GM12872 (cell line): ENCODE measurements around the gene PHC2.

Experiments used
- TF ChIP-seq, protein P1 (sequence below): IDR thresholded peaks from 3 replicates; pipeline ENCODE4 v1.5.1; 2011; ENCODE audit warnings: low read depth, mild to moderate bottlenecking, low read length, moderate library complexity; ENCODE audit not compliant: insufficient read depth

The PHC2 gene

DNA sequence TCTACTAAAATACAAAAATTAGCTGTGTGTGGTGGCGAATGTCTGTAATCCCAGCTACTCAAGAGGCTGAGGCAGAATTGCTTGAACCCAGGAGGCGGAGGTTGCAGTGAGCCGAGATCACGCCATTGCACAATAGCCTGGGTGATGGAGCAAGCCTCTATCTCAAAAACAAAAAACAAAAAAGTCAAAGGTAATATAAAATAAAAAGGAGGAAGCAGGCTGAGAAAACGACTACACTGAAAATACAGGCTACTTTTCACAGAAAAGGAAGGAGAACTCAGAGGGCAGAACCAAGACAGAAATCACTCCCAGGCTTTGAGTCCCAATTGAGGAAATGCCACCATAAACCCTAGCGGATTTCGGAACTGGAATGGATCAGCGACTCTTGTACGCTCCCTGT is 104.1 kb downstream of the PHC2 start:
- TF ChIP-seq, protein P1, sequence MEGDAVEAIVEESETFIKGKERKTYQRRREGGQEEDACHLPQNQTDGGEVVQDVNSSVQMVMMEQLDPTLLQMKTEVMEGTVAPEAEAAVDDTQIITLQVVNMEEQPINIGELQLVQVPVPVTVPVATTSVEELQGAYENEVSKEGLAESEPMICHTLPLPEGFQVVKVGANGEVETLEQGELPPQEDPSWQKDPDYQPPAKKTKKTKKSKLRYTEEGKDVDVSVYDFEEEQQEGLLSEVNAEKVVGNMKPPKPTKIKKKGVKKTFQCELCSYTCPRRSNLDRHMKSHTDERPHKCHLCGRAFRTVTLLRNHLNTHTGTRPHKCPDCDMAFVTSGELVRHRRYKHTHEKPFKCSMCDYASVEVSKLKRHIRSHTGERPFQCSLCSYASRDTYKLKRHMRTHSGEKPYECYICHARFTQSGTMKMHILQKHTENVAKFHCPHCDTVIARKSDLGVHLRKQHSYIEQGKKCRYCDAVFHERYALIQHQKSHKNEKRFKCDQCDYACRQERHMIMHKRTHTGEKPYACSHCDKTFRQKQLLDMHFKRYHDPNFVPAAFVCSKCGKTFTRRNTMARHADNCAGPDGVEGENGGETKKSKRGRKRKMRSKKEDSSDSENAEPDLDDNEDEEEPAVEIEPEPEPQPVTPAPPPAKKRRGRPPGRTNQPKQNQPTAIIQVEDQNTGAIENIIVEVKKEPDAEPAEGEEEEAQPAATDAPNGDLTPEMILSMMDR: no peak

DNA sequence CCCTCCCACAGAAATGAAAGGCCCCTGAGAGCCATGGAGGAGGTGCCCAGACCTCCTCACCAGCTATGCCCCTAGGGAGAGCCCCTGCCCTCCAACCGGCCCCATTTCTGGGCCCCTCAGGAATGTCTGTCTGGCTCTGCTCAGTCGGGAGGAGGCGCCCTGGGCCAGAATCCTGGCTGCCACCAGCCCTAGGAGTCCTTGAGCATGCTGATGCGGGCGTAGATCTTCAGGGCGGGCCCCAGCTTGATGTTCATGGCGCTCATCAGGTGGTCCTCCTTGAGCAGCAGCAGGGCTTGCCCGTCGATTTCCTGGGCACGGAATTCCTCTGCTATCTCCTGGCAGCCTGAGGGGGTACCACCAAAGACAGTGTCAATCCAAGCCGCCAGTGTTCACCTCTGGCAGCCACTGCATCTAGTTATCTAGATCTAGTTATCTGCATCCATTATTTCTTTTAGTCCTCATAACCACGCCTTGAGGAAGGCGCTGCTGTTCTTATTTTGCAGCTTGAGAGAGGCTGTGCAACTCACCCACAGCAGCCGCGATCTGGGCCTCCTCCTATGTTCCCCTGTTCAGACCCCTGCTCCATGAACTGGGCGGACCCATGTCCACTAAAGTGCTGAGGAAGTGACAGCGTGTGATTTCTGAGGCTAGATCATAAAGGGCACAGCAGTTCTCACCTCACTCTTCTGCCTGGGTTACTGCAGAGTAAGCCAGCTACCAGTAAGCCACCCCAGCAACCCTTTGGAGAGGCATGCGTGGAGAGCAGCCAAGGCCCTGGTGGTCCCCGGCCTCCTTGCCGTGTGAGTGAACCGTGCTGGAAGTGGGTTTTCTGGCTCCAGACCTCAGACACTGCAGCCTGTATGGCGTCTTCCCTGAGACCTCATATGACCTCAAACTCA is 106.0 kb downstream of the PHC2 start:
- TF ChIP-seq, protein P1: no peak

DNA sequence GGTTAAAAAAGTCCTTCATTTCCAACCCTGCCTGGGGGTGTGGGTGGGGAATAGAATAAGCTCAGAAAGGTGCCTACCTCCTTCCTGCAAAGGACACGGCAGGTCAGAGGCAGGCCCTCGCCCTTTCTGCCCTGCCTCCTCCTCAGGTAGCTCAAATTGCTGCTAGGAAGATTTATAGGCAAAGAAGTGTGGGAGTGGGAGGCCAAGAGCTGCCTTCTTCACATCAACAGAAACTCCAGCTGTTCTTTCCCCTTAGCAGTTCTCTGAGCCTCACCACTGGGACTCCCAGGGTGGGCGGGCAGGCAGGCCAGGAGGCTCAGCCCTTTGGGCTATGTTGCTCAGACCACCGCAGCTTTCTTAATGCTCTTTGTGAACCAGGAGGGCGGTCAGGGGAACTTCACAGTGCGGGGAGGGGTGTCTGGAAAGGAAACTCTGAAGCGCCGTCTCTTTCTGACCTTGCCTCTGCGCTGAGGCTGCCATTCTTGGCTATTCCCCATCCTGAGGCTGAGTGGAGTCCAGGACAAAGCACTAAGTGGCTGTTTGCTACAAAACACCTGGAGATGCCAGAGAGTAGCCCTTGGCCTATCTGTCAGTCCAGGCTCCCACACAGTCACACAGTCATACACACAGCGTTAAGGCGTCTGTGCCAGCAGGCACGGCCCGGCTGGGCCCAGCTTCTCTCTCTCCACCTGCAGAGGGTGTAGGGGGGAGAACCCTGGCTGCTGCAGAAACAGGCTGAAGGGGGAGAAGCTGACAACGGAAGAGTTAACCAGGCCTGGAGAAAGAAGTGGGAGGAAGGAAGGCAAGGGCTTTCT is 107.0 kb downstream of the PHC2 start:
- TF ChIP-seq, protein P1: no peak

DNA sequence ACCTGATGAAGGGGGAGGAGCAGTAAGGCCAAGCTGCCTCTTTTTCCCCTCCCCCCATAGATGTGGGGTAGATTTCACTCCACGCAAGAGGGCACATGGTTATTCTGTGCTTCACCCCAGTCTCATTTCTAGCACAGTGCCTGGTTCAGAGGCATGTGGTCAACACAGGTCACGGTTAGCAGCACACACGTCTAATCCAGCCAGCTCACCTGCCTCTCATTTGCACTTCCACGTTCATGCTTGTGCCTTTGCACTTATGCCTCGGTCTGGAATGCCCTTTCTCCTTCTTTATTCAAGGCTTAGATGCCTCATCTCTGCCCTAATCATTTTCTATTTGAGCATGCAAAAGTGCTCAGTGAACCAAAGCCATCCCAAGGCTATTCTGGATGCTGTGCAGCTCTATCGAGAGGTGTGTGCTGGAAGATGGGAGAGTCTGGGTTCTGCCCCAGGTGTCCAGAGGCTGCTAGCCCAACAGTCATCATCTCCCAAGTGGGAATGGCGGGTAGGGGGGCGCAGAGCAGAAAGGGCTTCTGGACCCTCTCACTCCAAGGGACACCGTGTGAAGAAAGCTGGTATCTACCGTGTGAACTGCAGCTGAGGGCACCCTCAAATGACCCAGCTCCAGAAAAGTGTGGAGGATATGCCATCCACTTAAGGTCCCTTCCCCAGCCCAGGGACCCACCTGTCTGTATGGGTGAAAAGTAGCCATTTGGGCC is 107.9 kb downstream of the PHC2 start:
- TF ChIP-seq, protein P1: no peak

DNA sequence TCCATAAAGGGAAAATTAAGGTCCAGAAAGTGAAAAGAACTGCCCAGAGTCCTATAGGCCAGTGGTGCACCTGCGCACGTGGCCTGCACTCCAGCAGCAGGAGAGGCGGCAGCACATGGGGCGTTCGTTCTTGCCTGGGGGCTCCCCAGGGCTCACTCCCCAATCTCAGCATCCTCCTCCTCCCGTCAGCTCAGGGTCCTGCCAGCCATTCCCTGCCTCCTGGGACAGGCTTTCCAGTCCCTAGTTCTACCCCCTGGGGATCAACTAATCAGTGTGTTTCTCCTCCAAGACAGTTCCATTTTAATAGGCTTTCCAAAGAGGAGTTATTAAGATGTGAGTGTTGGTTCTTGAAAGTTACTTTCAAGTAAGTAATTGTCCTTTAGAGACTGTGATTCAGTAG is 108.8 kb downstream of the PHC2 start:
- TF ChIP-seq, protein P1: no peak

DNA sequence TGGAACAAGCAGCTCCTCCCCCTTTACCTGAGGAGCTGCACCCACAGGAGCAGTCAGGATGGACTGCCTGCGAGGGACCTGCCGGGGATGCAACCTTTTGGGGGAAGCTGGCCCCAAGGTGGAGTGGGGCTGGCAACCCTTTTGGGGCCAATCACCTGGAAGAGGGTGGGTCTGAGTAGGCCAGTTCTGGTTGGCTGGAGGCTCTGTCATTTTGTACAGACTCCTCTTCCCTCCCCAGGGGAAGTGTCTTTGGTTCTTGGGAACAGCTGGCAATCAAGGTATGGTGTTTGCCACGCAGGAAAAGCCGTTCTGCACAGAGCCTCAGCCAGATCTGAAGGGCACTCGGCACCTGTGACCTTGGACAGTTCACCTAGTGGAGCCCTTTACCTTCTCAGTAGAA is 109.7 kb downstream of the PHC2 start:
- TF ChIP-seq, protein P1: no peak
